ENCODE results near the gene LRRC4C.
A peak's percentile ranks its signal among the peaks of the same experiment; 100 is the strongest.
"Not testable (repeated sequence)": the region's sequence is repeated elsewhere in the genome, so short reads cannot be mapped to it uniquely, and the experiment has no call there.

LRRC4C gene

DNA sequence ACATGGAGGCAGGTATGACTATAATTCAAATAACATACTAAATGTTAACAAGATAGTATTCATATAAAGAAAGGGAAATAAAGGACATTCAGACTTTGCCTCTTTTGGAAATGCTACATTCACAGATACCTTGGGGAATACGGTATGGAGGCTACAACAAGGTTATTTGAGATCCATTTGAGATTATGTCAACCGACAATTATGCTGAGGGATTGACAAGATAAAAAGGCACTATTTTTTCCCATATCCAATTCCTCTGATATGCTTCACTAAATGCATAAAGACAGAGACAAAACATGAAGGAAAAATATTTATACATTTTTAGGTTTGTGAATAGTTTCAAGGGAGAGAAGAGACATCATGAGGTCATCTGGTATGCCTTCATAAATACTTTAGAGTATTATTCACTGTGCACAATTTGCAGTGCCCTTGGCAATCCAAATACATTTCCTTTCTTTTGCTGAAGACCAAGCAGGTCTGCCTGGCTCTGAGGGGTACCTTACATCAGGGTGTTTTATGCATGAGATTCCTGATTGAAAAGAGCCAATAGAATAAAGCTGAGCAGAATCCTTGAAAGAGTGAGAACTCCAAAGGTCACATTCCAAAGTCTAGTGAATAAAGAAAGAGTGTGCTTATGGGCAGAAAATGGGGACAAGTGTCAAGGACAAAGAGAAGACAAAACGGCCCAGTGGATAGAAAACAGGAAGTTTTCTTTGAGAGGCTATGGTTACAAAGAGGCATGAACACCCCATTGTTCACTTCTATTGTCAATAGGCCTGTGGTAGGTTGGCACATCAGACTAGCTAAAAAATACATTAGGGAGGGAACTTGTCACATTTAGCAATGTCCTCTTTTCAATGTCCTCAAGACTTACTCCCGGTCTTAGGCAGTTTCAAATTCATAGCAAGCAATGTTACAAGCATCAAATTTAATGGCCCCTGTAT lies 455.8 kb downstream of the LRRC4C start:
- DNase-seq, result peak; percentile 60

DNA sequence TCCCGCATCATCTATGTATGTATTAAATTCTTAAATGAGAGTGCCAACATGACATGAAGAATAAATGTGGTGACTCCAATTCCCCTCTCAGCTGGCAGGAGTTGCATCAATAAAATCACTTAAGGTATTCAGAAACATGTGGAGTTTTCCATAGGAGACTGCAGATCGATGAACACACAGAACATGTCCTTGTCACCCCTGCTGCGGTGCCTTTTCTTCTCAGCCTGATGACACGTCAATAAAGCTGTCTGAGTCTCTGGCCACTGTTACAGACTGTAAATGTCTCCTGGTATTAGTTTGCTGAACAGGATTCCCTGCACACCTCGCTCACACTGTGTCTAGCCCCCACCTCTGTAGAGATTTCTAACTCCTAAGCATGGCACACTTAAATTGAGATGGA lies 460.5 kb downstream of the LRRC4C start:
- no peak for DNase-seq

DNA sequence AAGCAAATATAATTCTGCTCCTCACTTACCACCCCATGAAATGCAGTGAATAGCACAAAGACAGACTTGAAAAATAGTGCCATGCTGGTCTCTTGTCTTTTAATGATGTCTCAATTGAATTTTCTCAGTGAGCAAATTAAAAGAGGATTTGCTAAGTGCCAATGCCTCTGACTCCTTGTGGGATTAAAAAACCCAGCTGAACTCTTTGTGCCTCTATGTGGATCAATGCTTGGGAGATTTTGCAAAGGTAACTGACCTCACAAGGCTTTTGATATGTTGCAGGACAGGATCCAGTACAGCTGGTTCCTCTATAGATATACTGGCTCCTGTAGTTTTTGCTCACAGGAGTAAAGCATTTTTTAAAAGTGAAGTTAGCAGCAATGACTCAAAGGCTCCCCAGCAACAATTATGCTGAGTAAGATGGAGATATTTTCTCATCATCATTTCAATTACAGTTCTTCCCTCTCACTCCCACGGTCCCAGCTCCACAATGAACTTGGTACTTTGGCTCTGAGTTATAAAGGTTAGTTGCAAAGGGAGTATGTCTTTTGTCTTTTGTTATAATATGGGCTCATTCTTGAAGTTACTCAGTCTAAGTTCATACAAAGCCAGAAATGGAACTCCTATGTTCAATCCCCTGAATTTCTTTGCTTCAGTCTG lies 471.5 kb downstream of the LRRC4C start:
- DNase-seq, result peak; percentile 6

DNA sequence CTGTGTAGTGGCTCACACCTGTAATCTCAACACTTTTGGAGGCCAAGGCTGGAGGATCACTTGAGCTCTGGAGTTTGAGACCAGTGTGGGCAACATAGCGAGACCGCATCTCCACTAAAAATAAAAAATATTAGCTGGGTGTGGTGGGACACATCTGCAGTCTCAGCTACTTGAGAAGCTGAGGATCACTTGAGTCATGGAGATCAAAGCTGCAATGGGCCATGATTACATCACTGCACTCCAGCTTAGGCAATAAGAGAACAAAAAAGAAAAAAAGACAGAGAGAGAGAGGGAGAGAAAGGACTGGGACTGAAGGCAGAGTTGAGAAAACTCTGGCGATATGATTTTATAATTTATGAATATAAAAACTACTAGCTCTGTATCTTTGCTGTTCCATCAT lies 473.1 kb downstream of the LRRC4C start:
- DNase-seq, result no peak

DNA sequence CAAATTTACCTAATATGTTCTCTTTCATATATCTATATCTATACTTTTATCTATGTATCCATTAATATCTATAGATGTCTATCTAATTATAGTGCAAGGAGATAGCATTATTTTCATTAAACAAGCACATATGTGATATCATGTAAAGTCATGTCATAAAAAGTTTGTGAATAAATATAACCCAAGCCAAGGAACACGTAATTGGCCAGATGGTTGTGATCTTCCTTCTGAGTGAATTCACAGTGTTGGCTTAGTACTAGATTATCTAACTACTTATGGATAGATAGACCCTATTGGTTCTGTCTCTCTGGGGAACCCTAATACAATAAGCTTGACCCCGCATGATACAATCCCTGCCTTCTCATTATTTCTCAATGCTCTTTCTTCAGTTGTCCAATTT lies 484.4 kb downstream of the LRRC4C start:
- no peak for DNase-seq

DNA sequence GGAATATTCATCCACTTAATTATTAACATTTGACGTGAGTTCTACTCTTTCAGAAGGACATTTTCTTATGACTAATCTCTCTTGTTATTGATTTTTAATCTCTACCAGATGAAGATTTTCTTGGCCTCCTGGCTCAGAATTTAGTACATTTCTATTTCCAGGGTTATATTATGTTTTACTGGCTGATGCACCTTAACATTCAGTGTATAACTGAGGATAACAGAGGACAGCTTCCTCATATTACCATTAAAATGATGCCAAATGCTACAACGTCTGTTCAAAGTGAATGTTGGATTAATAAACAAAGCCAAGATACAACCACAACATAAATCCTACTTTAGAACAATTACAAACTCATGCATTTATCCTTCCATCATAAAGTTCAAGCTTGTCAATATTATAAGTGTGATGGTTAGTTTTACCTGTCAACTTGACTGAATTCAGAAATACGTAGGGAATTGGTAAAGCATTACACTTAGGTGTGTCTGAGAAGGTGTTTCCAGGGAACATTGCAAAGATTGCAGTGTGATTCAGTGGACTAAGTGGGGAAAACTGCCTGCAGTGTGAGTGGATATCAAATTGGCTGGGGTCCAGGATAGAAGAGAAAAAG lies 485.2 kb downstream of the LRRC4C start:
- no peak for DNase-seq

DNA sequence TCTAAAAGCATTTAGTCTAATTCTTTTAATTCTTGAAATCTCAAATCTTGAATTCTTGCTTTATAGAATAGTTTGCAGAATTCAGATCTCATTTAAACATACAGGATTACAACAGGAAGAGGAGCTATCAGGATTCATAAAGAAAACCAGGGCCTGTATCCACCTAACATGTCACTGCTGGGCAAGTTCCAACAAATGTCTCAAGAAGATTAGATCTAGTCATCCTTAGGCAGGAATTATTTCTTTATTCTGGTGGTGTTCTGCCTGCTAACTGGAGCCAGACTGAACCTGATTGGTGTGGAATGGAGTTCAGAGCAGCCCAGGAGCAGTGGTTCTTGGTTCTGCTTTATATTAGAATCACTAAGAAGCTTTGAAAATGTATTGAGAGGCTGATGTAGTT lies 500.7 kb downstream of the LRRC4C start:
- no peak for DNase-seq

DNA sequence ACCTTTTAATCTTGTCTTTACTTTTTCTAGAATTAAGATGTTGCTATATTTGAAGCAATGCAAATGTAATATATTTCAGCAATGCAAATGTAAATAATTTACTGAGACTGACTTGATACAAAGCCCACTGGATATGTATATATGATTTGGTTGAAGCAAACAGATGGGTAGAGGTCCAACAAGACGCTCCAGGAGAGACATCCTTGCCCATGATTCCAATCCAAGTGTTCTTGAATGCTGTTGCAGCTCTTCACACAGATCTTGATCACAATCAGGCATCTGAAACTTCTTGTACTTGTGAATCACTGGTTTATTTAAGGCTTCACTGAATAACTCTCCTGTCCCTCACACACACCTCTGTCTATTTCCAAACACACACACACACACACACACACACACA lies 507.0 kb downstream of the LRRC4C start:
- no peak for DNase-seq

DNA sequence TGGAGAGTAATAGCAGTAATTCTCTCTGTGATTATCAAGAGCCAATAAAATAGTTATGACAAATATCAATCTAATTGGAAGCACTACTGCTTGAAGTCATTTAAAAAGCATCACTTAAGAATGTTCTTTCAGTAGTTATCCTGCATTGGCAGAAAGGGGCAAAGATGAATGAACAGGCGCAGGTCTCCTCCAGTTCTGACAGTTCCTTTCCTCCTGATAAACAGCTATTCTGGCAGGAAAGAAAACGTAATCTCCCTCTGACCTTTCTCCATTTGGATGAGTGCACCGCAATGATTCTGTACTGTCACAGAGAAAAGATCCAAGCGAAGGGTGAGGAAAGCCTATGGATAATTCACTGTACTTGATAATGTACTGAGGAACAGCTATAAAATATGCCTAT lies 521.5 kb downstream of the LRRC4C start:
- no peak for DNase-seq

DNA sequence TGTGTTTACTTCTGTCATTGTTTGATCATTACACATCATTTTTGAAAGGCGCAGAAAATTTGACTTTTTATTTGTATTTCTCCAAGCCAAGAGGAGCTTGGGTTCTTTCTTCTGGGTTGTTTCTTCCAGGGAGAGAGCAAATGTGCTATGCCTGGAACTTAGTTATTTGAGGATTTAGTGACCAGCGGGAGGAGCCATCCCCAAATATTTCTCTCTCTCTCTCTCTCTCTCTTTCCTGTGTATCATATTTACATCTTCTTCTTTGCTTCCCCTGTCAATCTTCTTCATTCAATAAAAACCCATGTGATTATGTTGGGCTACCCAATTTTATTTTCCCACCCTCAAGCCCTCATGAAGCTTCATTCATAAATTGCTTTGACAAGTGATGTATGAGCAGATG lies 534.5 kb downstream of the LRRC4C start:
- DNase-seq, result no peak

DNA sequence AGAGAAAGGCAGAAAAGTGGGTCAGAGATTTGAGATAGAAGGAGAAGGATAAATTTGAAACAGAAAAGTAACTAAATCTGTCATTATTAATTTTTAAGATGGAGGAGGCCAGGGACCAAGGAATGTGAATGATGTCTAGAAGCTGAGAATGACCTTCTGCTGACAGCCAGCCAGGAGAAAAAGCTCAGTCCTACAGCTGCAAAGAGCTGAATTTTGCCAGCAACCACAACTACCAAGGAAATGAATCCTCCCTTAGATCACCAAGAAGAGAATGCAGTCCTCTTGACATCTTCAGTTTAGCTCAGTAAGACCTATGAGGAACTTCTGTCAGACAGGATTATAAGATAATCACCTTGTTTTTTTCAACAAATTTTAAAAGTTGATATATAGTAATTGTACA lies 538.2 kb downstream of the LRRC4C start:
- DNase-seq, result peak; percentile 65

DNA sequence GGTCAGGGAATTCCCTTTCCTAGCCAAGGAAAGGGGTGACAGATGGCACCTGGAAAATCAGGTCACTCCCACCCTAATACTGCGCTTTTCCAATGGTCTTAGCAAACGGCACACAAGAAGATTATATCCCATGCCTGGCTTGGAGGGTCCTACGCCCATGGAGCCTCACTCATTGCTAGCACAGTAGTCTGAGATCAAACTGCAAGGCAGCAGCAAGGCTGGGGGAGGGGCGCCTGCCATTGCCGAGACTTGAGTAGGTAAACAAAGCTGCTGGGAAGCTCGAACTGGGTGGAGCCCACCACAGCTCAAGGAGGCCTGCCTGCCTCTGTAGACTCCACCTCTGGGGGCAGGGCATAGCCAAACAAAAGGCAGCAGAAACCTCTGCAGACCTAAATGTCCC lies 548.7 kb downstream of the LRRC4C start:
- DNase-seq, result not testable (repeated sequence)

DNA sequence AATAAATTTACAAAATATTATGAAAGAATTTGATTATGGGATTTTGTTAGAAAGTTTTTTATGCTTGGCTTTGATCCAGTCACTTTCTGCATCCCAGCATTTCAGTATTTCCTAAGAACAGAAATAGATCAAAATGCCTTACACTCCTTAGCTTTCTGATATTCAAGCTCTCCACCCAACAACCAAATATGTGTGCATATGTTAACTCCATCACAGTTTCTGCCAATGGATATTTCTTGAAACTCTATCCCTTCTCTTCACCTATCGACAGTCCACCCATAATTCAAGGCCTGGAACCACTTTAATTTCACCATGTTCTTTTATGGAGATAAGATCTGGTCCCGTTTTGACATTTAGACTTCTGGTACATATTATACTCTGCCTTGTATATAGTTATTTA lies 565.0 kb downstream of the LRRC4C start:
- DNase-seq, result no peak

DNA sequence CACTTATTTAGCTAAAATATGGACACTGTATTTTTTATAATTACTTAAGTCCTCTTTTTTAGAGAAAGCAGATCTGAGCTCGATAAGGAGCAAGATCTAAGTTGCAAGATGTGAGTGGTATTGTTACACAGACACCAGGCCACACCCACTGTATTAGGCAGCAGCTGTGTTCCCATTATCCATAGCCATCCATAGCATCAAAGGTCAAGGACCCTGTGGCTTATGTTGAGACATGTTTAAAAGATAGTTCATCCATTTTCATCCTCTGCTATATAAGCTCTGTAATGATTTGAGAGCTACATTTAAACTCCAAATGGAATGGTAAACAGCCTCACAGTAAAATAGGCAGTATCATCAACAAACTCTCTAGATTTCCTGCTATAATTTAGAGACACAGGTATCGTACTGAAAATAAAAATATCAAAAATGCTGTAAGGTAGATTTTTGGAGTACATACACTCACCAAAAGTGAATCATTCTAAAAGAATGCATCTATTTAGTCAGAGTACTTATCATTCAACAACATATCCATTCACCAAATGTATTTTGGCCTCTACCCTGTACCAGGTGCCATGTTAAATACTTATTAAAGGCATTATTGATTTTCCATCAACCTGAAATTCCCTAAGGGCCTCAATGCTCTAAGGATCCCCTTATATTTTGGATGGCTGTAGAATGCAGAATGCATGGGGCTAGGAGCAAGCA lies 574.0 kb downstream of the LRRC4C start:
- no peak for DNase-seq

DNA sequence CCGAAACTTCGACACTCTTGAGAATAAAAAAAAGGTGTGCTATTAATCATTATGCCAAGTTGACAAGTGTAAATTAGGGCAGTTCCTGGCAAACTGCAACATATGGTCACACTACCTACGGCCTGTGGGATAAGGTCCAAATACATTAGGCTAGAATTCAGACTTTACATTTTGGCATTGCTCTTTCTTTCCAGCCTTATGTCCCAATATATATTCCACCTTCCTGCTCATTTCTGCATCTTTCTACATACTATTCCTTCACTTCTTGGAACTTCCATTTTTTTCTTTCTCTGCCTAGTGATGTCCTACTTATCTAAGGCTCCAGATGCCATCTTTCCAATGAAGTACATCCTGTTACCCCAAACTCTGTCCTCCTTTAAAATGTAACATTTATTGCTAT lies 577.2 kb downstream of the LRRC4C start:
- DNase-seq, result no peak

DNA sequence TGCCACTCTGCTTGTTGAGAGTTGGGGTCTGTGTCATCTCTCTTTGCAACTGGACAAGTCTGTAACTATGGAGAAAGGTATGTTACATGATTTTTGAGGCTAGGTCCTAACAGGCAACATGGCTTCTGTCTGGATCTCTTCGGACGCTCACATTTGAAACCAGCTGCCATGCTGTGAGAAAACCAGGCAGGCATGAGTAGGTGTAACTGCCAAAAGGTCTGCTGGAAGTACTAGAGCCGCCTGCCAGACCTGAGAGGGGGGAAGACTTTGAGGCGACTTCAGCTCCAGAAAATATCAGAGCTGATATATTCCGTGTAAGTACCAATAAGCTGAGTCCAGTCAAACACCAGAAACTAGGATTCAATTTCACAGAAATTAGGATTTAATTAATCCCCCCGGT lies 579.5 kb downstream of the LRRC4C start:
- no peak for DNase-seq

DNA sequence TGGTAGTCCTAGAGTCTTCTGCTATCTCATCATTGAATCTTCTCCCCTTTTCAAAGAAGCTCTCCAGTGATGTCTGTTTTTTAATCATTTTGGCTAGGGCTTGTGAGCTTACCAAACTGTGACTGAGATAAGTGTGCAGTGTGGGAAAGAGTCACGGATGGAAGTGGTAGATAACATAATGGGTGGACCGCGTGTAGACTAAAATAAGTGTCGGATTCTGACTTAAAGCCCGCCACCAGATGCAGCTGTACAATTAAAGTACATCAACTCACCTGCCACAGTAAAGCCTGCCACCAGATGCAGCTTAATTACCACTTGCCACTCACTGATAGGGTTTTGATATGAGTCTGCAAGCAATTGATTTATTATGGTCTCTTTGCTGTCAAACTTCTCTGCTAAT lies 581.5 kb downstream of the LRRC4C start:
- DNase-seq, result no peak

DNA sequence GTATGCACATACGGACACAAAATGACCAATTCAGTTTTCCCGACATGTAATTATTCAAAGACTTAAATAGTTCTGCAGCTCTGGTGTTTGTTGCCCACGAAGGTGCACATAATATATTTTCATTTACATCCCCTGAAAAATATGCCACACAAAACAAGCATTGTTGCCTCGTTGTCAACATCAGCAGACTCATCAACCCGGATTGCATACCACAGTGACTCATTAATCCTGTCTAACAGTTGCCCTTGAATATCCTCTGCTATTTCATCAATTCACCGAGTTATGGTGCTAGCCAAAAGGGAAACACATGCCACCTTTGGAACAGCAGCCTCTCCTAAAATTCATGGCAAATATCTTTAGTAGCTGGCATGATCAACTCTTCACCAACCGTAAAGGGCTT lies 582.2 kb downstream of the LRRC4C start:
- peak; percentile 48 for DNase-seq

DNA sequence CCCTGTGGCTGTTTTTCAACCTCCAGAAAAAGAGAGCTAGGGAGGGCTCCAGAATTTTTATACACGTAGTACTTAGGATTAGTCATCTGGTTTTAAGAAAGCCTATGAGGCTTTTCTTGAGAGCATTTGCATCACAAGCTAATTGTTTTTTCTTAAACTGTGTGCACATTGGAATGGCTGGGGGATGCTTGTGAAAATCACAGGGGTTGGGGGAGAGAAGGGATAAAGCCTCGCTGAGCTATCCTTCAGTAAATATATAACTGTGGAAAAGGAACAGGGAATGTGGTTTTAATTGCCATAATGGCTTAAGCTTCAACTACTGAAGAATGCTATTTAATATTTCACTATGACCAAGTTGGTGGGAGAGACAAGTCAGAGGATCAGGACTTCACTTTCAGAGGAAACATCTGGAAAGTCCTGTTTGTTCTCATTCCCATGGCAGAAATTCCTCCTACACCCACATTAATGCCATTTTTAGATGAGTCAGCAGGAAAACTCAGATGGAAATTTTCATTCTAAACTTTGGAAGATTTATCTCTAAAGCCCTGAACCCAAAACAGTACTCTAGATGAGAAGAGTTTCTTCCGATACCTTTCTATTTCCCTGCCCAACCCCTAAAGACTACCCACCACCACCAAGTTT lies 591.3 kb downstream of the LRRC4C start:
- DNase-seq, result peak; percentile 47

DNA sequence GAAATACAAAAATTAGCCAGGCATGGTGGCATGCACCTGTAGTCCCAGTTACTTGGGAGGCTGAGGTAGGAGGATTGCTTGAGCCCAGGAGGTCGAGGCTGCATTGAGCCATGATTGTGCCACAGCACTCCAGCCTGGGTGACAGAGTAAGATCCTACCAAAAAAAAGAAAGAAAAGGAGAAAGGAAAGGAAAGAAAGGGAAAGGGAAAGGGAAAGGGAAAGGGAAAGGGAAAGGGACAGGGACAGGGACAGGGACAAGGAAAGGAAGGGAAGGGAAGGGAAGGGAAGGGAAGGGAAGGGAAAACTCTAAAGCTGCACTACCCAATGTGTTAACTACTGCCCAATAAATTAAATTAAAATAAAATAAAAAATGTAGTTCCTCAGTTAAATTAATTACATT lies 601.7 kb downstream of the LRRC4C start:
- DNase-seq, result not testable (repeated sequence)

DNA sequence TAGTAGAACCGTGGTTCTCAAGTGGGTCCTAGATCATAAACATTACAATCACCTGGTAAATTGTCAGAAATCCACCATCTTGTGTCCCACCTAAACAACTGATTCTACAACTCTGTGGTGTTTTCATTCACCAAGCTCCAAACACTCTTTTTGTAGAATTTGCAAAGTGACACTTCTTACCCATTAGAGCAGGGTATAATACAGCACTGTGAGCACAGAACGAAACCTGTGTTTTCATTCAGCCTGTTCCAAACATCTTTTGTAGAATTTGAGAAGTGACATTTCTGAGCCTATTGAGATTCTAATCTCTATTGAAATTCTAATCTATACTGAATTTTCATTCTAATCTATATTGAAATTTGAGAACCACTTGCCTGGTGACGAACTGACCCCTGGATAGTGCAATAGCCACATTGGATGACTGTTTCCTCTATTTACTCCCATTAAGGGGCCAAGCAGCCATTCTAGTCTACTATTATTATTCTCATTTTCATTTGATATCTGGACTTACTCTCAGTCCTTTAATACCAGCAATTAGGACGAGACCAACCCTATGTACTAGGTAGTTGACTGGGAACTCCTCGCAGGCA lies 616.6 kb downstream of the LRRC4C start:
- no peak for DNase-seq

DNA sequence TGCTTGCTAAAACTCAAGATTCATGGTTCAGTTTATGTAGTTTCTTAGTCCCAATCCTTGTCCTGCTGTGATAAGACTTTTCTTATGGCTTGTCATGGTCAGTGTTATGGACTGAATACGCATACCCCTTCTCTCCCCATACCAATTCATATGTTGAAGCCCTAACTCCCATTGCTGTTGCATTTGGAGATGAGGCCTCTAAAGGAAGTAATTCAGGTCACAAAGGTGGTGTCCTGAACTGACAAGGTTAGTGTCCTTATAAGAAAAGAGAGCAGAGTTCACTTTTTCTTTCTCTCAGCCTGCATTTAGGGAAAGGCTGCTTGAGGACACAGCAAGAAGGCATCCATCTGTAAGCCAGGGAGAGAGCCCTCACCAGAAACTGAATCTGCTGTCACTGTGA lies 618.2 kb downstream of the LRRC4C start:
- no peak for DNase-seq

Data from fibroblast of skin of right biceps (primary cell).